K562 (cell line): ENCODE results near the gene C6orf89. TPM values are rescaled to one million over a fixed set of nuclear protein-coding genes. Genes with fewer than 3 reads are reported as not detected.
A peak's percentile ranks its signal among the peaks of the same experiment; 100 is the strongest.

Experiments
- ATAC-seq: fragments of 200-7000 bp; cut with Tn5 transposase; 3 replicates; pipeline ENCODE4 v1.9.1; 2020; ENCODE audit warnings: moderate library complexity
- BruUV-seq: library from RNA; stranded (reverse); fragments of 400-500 nt; replicated peaks from 2 replicates; lab custom pipeline; 2021; lab: Mats Ljungman, UMichigan
- CTCF ChIA-PET: fragments of 300-600 bp; formaldehyde crosslinking; extraction: SDS; loops from one replicate; lab custom pipeline; 2021; ENCODE audit warnings: low intra/inter-chr PET ratio; lab: Yijun Ruan, JAX
- POLR2A ChIA-PET: fragments of 300-600, 350-650 bp; sonication (Branson Sonifier 250); formaldehyde crosslinking; extraction: SDS; loops from one replicate; lab custom pipeline; 2021; ENCODE audit warnings: antibody characterized with exemption, inconsistent platforms; lab: Yijun Ruan, JAX
- DNase-seq, 4 experiments: peaks; one replicate each; pipeline versions ENCODE4 v3.0.0 to v3.0.0-alpha.2; 2011 to 2018; ENCODE audit warnings: low spot score in 3 of 4, mixed read lengths in 3 of 4; ENCODE audit errors: extremely low read depth in 1 of 4
- FAIRE-seq: peaks from 2 replicates; lab custom pipeline; 2011; peaks lifted over from hg19 to GRCh38; lab: Jason Lieb, UNC
- H2AFZ ChIP-seq: 2 replicates; pipeline ENCODE4 v1.6.0; 2011; ENCODE audit warnings: low read depth, low read length, control low read depth, inconsistent platforms
- H3K27ac ChIP-seq: fragments of 200-600 bp; 3 replicates; pipeline ENCODE4 v1.8.0; 2011; ENCODE audit warnings: low read depth, mild to moderate bottlenecking, control low read depth, inconsistent platforms, low read length, moderate library complexity, mixed read lengths; ENCODE audit errors: extremely low read depth
- H3K27me3 ChIP-seq, 2 experiments: fragments of 300-600 bp in 1 of 2; 2 replicates in 1 of 2; 3 replicates in 1 of 2; pipeline versions ENCODE4 v1.6.0 to v1.8.0; 2011; ENCODE audit warnings: inconsistent platforms in 2 of 2, low read length in 2 of 2, mild to moderate bottlenecking in 1 of 2, mixed read lengths in 1 of 2, moderate library complexity in 1 of 2; ENCODE audit not compliant: control insufficient read depth in 2 of 2, insufficient read depth in 2 of 2
- H3K36me3 ChIP-seq: fragments of 300-600 bp; 3 replicates; pipeline ENCODE4 v1.8.0; 2011; ENCODE audit warnings: mild to moderate bottlenecking, low read length, inconsistent platforms; ENCODE audit not compliant: control insufficient read depth, insufficient read depth
- H3K4me1 ChIP-seq, 2 experiments: fragments of 200-600 bp in 1 of 2; replicated peaks in 1 of 2; 2 replicates in 1 of 2; 3 replicates in 1 of 2; pipeline versions ENCODE4 v1.5.1 to v1.8.0; 2011; ENCODE audit warnings: inconsistent platforms in 2 of 2, low read length in 2 of 2, mild to moderate bottlenecking in 1 of 2, mixed read lengths in 1 of 2, moderate library complexity in 1 of 2; ENCODE audit not compliant: control insufficient read depth in 2 of 2, insufficient read depth in 2 of 2
- H3K4me2 ChIP-seq: 2 replicates; pipeline ENCODE4 v1.6.1; 2011; ENCODE audit warnings: low read length, control low read depth, inconsistent platforms, mixed read lengths; ENCODE audit not compliant: insufficient read depth
- H3K4me3 ChIP-seq: fragments of 200-600 bp; sonication (generic), shearing (Covaris generic); 2 replicates; pipeline ENCODE4 v1.5.1; 2016; ENCODE audit warnings: control low read depth, inconsistent platforms
- H3K79me2 ChIP-seq: fragments of 200-600 bp; 3 replicates; pipeline ENCODE4 v1.8.0; 2011; ENCODE audit warnings: low read length, inconsistent platforms; ENCODE audit not compliant: control insufficient read depth, insufficient read depth
- H3K9ac ChIP-seq, 2 experiments: 2 replicates each; pipeline versions ENCODE4 v1.6.0 to v1.6.1; 2011; ENCODE audit warnings: low read depth in 2 of 2, low read length in 2 of 2, control low read depth in 1 of 2, inconsistent platforms in 1 of 2, mild to moderate bottlenecking in 1 of 2, mixed read lengths in 1 of 2; ENCODE audit not compliant: insufficient read depth in 1 of 2
- H3K9me1 ChIP-seq: one replicate; pipeline ENCODE4 v1.6.0; 2011; ENCODE audit warnings: inconsistent platforms, mild to moderate bottlenecking, low read length, moderate library complexity; ENCODE audit not compliant: control insufficient read depth, insufficient read depth
- H3K9me3 ChIP-seq: replicated peaks from 2 replicates; pipeline ENCODE4 v1.5.1; 2011; ENCODE audit warnings: low read depth, low read length, inconsistent platforms; ENCODE audit not compliant: control insufficient read depth, insufficient read depth
- H4K20me1 ChIP-seq: replicated peaks from 2 replicates; pipeline ENCODE4 v1.6.1; 2011; ENCODE audit warnings: low read length, inconsistent platforms, mixed read lengths; ENCODE audit not compliant: control insufficient read depth, insufficient read depth
- BCOR ChIP-seq: fragments of 450-650 bp; IDR thresholded peaks from 2 replicates; pipeline ENCODE4 v1.6.1; 2016
- DMBX1 ChIP-seq: fragments of 250-450 bp; sonication (Bioruptor Pico); IDR thresholded peaks from 2 replicates; pipeline ENCODE4 v1.8.0; 2022; ENCODE audit warnings: inconsistent platforms, mild to moderate bottlenecking, moderate library complexity, borderline replicate concordance
- KDM1A ChIP-seq, 2 experiments: fragments of 450-650 bp; IDR thresholded peaks; 2 replicates each; pipeline ENCODE4 v1.6.1; 2016; ENCODE audit warnings: mild to moderate bottlenecking in 2 of 2
- NR1H2 ChIP-seq: sonication (generic); formaldehyde crosslinking; IDR thresholded peaks from 2 replicates; pipeline ENCODE4 v1.4.0; 2020; ENCODE audit warnings: mild to moderate bottlenecking, missing genetic modification reagents
- ZFX ChIP-seq: sonication (generic); formaldehyde crosslinking; IDR thresholded peaks from 2 replicates; pipeline ENCODE4 v1.8.0; 2022; ENCODE audit warnings: mild to moderate bottlenecking, missing genetic modification reagents, moderate library complexity
- ZNF146 ChIP-seq: IDR thresholded peaks from one replicate; pipeline ENCODE4 v1.6.1; 2018; ENCODE audit warnings: missing compliant biosample characterization; ENCODE audit not compliant: unreplicated experiment
- ZNF75A ChIP-seq: fragments of 450-650 bp; formaldehyde crosslinking; IDR thresholded peaks from 2 replicates; pipeline ENCODE4 v1.4.0; 2020; ENCODE audit warnings: mild to moderate bottlenecking
- WGBS: fragments of 100-300 bp; shearing (Covaris generic); methylation state at CpG from one replicate; pipeline ENCODE4 v1.1.6; 2016; ENCODE audit warnings: low coverage, mixed read lengths; ENCODE audit not compliant: insufficient coverage; ENCODE audit errors: missing lambda C conversion rate; 5-methylcytosine and 5-hydroxymethylcytosine counted together
- in situ Hi-C: fragments of 300-500 bp; cut with MboI; formaldehyde crosslinking; loops from 4 replicates; pipeline ENCODE4 v1.15.0; 2018; ENCODE audit warnings: inconsistent platforms, mixed read lengths
- intact Hi-C: fragments of 100-400 bp; cut with micrococcal nuclease; formaldehyde crosslinking; loops from 2 replicates; pipeline ENCODE4 v1.14.2; 2022
- polyA plus RNA-seq, 8 experiments: library from polyadenylated mRNA; depleted of rRNA in 4 of 8; stranded (reverse) in 5 of 8; unstranded in 3 of 8; fragments of >200 nt; fragmentation: Nextera tagmentation in 2 of 8; fragmentation: Illumina TruSeq in 1 of 8; extraction: Ambion mirVana in 2 of 8; extraction: Trizol in 1 of 8; gene quantifications; 2 replicates each; pipeline versions ENCODE4 v1.2.1 to v1.2.3, GENCODE V29; 2011 to 2014; ENCODE audit warnings: inconsistent platforms in 1 of 8, missing spikeins in 1 of 8
- total RNA-seq, 7 experiments: library from RNA; depleted of rRNA in 6 of 7; stranded (reverse); fragments of >200 nt in 6 of 7; fragmentation: Illumina TruSeq in 2 of 7; extraction: Trizol in 2 of 7; gene quantifications; 2 replicates each; pipeline versions ENCODE4 v1.2.1 to v1.2.3, GENCODE V29; 2011 to 2021; ENCODE audit warnings: low replicate concordance in 1 of 7
- TF ChIP-seq, protein P1 (sequence below), 3 experiments: IDR thresholded peaks in 2 of 3; conservative IDR thresholded peaks in 1 of 3; 2 replicates each; pipeline ENCODE4 v1.5.1; 2011 to 2012; ENCODE audit warnings: low read length in 3 of 3, mild to moderate bottlenecking in 3 of 3, control low read depth in 2 of 3, improper control_type of control experiment in 1 of 3, inconsistent platforms in 1 of 3, low read depth in 1 of 3, mixed read lengths in 1 of 3, moderate library complexity in 1 of 3; ENCODE audit not compliant: insufficient read depth in 2 of 3

C6orf89 gene
- total and polyA plus RNA-seq, 9 of the 15 experiments (the other 6 are each of a cell fraction or from before 2014, with no cell fraction given), result 35.2 to 111 (median 58.5) TPM

DNA sequence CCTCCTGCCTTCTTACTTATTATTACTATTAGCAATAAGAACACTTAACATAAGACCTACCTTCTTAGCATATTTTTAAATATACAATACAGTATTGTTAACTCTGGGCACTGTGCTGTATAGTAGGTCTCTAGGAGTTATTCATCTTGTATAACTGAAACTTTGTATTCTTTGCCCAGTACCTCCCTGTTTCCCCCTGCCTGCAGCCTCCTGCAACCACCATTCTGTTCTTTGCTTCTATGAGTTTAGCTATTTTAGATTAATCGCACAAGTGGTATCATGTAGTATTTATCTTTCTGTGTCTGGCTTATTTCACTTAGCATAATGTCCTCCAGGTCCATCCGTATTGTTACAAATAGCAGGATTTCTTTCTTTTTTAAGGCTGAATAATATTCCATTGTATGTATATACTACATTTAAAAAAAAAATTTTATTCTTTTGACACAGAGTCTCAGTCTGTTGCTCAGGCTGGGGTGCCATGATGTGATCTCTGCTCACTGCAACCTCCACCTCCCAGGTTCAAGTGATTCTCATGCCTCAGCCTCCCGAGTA is 4.4 kb downstream of the C6orf89 start:
- Histone ChIP-seq H3K36me3 (peaks cover 29% of the 10 kb centered on the region), H2AFZ (no peak overlapping the region), H3K79me2 (peaks cover 84% of the 10 kb centered on the region), H3K9me3 (no peaks in the 10 kb centered on the region), H3K9ac (peak overlapping the region in 1 of 2 experiments; percentile 88; a peak in 1 of 4 replicates), H4K20me1 (no peaks in the 10 kb centered on the region), H3K27me3 (no peaks in the 10 kb centered on the region), H3K4me2 (peak overlapping the region; percentile 88; the same call in 1 of the 2 replicates), H3K27ac (peak overlapping the region; percentile 90), H3K4me1 (peaks cover 17 to 33% of the 10 kb centered on the region in 2 experiments; a peak in 4 of 5 replicates), H3K9me1 (no peaks in the 10 kb centered on the region), H3K4me3 (no peak overlapping the region)
- FAIRE-seq (no peak), ATAC-seq (no peak), DNase-seq (no peak)
- POLR2A ChIA-PET, result interaction anchor here (0.9 to 2.2 kb wide), 5 partner anchors 8 to 283 kb away, joined by 3 to 12 read pairs (median 3); no protein-coding TSS in a partner anchor
- intact Hi-C loops, result no loop called here
- CTCF ChIA-PET, result no interaction called here
- WGBS, result 79% methylated on average over 3 of the region's 3 CpGs
- in situ Hi-C loops, result no loop called here
- BruUV-seq, result no TSS peak
- no peak for TF ChIP-seq ZNF75A
- 0 out of 2 replicates have a peak, but pooled peaks have one; percentile 8 for TF ChIP-seq BCOR
- 0 out of 4 replicates have a peak, but pooled peaks of 1 of the 2 experiments have one; percentile 9 for TF ChIP-seq KDM1A (IDR thresholded peaks at IDR 0.05)
- TF ChIP-seq DMBX1 (CRISPR knock-in tag), result 0 out of 2 replicates have a peak, but pooled peaks have one; percentile 15
- 0 out of 2 replicates have a peak, but pooled peaks have one; percentile 8 for TF ChIP-seq ZFX (CRISPR knock-in tag)
- TF ChIP-seq, protein P1, sequence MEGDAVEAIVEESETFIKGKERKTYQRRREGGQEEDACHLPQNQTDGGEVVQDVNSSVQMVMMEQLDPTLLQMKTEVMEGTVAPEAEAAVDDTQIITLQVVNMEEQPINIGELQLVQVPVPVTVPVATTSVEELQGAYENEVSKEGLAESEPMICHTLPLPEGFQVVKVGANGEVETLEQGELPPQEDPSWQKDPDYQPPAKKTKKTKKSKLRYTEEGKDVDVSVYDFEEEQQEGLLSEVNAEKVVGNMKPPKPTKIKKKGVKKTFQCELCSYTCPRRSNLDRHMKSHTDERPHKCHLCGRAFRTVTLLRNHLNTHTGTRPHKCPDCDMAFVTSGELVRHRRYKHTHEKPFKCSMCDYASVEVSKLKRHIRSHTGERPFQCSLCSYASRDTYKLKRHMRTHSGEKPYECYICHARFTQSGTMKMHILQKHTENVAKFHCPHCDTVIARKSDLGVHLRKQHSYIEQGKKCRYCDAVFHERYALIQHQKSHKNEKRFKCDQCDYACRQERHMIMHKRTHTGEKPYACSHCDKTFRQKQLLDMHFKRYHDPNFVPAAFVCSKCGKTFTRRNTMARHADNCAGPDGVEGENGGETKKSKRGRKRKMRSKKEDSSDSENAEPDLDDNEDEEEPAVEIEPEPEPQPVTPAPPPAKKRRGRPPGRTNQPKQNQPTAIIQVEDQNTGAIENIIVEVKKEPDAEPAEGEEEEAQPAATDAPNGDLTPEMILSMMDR (IDR thresholded peaks at IDR 0.05 in 2 of 3, conservative IDR thresholded peaks at IDR 0.05 in 1 of 3; ENCODE audit: insufficient read depth in 2 of 3, low read depth in 1 of 3, low read length in 3 of 3), result peak; percentile 13 to 19 (median 14); a peak in 1 of 6 replicates
- TF ChIP-seq ZNF146 (CRISPR knock-in tag), result peak; percentile 62
- no peak for TF ChIP-seq NR1H2 (CRISPR knock-in tag)
